Measurements from ENCODE around the gene CNTNAP2.

GRCh38 chr7:148159331-148159730 is 2042.7 kb downstream of the CNTNAP2 start:
- TF ChIP-seq CTCF (IDR thresholded peaks at IDR 0.05) (no peak), POLR2A (IDR thresholded peaks at IDR 0.05) (no peak)
